Lower leg skin (tissue), 4 donors: ENCODE measurements around the gene CACHD1. TPM values are rescaled to one million over a fixed set of nuclear protein-coding genes. Genes with fewer than 3 reads are reported as not detected.

Source experiments
- DNase-seq, 2 donors: peaks; one replicate each; pipeline ENCODE4 v3.0.0-alpha.2; 2019; ENCODE audit warnings: low spot score in 2 of 2
- H3K4me3 ChIP-seq: fragments of 200-600 bp; sonication (generic); 2 replicates; pipeline ENCODE4 v1.5.1; 2017; ENCODE audit warnings: mild to moderate bottlenecking, low read depth; ENCODE audit not compliant: poor library complexity, severe bottlenecking
- CTCF ChIP-seq, 3 donors: fragments of 450-650 bp; IDR thresholded peaks; one replicate each; pipeline ENCODE4 v1.5.1; 2016; ENCODE audit warnings: antibody characterized with exemption in 3 of 3, mild to moderate bottlenecking in 3 of 3, moderate library complexity in 2 of 3
- POLR2A ChIP-seq, 2 donors: fragments of 450-650 bp; IDR thresholded peaks; one replicate each; pipeline ENCODE4 v1.6.1; 2016 to 2017; ENCODE audit warnings: antibody characterized with exemption in 2 of 2, mild to moderate bottlenecking in 1 of 2, moderate library complexity in 1 of 2
- WGBS, 2 donors: methylation state at CpG; one replicate each; pipeline ENCODE4 v1.1.5; 2018; 5-methylcytosine and 5-hydroxymethylcytosine counted together
- intact Hi-C: fragments of 100-400 bp; cut with DNase I; formaldehyde crosslinking; loops from one replicate; pipeline ENCODE4 v1.15.0; 2023; ENCODE audit warnings: low total_unique reads
- total RNA-seq, 4 donors: library from RNA; depleted of rRNA; stranded (reverse); fragments of >200 nt; gene quantifications; one replicate each; pipeline ENCODE4 v1.1.0, GENCODE V29; 2016

CACHD1 gene
- total RNA-seq, 4 donors from 2014 or later = 7.3 to 17.1 (median 10.9) TPM

GRCh38 chr1:64546013-64546412 lies 76.1 kb downstream of the CACHD1 start:
- TF ChIP-seq POLR2A (IDR thresholded peaks at IDR 0.05) (no peak), CTCF (IDR thresholded peaks at IDR 0.05) (no peak)
- 40 to 56% methylated on average over 2 of the region's 2 CpGs for WGBS, 2 donors
- no peak for DNase-seq
- intact Hi-C loops = no loop called here
- no peak overlapping the region for H3K4me3 ChIP-seq

- H3K4me3 ChIP-seq = no peak overlapping the region
- 28 to 30% methylated on average over 6 of the region's 6 CpGs for WGBS, 2 donors
- TF ChIP-seq CTCF (IDR thresholded peaks at IDR 0.05) = no peak
- no peak for TF ChIP-seq POLR2A (IDR thresholded peaks at IDR 0.05)
- intact Hi-C loops = no loop called here
- DNase-seq = no peak
Measured at GRCh38 chr1:64549464-64550239, 79.7 kb downstream of the CACHD1 start.

- DNase-seq = no peak
- TF ChIP-seq POLR2A (IDR thresholded peaks at IDR 0.05) (no peak), CTCF (IDR thresholded peaks at IDR 0.05) (no peak)
- intact Hi-C loops = no loop called here
- no peak overlapping the region for H3K4me3 ChIP-seq
- WGBS, 2 donors = 79 to 87% methylated on average over 5 of the region's 5 CpGs
Measured at GRCh38 chr1:64550510-64550909, 80.6 kb downstream of the CACHD1 start.

- TF ChIP-seq POLR2A (IDR thresholded peaks at IDR 0.05) = no peak
- TF ChIP-seq CTCF (IDR thresholded peaks at IDR 0.05) = no peak
- 59 to 68% methylated on average over 4 of the region's 4 CpGs for WGBS, 2 donors
- no peak overlapping the region for H3K4me3 ChIP-seq
- no peak for DNase-seq
- intact Hi-C loops = no loop called here
Measured at GRCh38 chr1:64550946-64551605, 81.1 kb downstream of the CACHD1 start.

- DNase-seq = no peak
- TF ChIP-seq CTCF (IDR thresholded peaks at IDR 0.05) = no peak
- TF ChIP-seq POLR2A (IDR thresholded peaks at IDR 0.05) = no peak
- H3K4me3 ChIP-seq = no peak overlapping the region
- 80 to 84% methylated on average over 4 of the region's 4 CpGs for WGBS, 2 donors
- intact Hi-C loops = no loop called here
Measured at GRCh38 chr1:64553285-64553684, 83.4 kb downstream of the CACHD1 start.
